ENCODE results near the gene ENO4. TPM values are rescaled to one million over a fixed set of nuclear protein-coding genes. Genes with fewer than 3 reads are reported as not detected.

Gene ENO4
- total and polyA plus RNA-seq, 2 donors from 2014 or later: 0.52 to 1.2 TPM

GRCh38 chr10:116892907-116893685 is 43.8 kb downstream of the ENO4 start:
- no peak for FAIRE-seq
- no peaks in the 10 kb centered on the region for H3K9me3 ChIP-seq (ENCODE audit: control insufficient read depth in 2 of 3, insufficient read depth in 1 of 3, low read length in 3 of 3)
- no peak overlapping the region for H3K27ac ChIP-seq (ENCODE audit: low read depth in 2 of 2, low read length in 2 of 2)
- no peaks in the 10 kb centered on the region for H3K27me3 ChIP-seq (ENCODE audit: control insufficient read depth, insufficient read depth, low read length)
- intact Hi-C loops (cut with DNase I): no loop called here
- peaks cover 2 to 6% (median 6%) of the 10 kb centered on the region in 3 donors for H3K4me1 ChIP-seq (ENCODE audit: control insufficient read depth in 2 of 3, insufficient read depth in 2 of 3, low read depth in 1 of 3, low read length in 3 of 3)
- no peaks in the 10 kb centered on the region for H3K36me3 ChIP-seq (ENCODE audit: control insufficient read depth in 2 of 3, insufficient read depth in 3 of 3, low read length in 3 of 3)
- H3K9ac ChIP-seq (ENCODE audit: low read length in 3 of 3): no peak overlapping the region
- no peak overlapping the region for H3K4me3 ChIP-seq (ENCODE audit: low read length in 3 of 3)
- TF ChIP-seq CTCF (IDR thresholded peaks at IDR 0.05; ENCODE audit: borderline replicate concordance, extremely low read depth, insufficient read depth): no peak
- peak in 4 of 5 donors; percentile 55 to 74 (median 64) for DNase-seq

GRCh38 chr10:116893686-116894037 is 44.4 kb downstream of the ENO4 start:
- intact Hi-C loops (cut with DNase I): no loop called here
- no peaks in the 10 kb centered on the region for H3K9me3 ChIP-seq (ENCODE audit: control insufficient read depth in 2 of 3, insufficient read depth in 1 of 3, low read length in 3 of 3)
- DNase-seq (no peak), FAIRE-seq (no peak)
- H3K4me1 ChIP-seq (ENCODE audit: control insufficient read depth in 2 of 3, insufficient read depth in 2 of 3, low read depth in 1 of 3, low read length in 3 of 3): peaks cover 2 to 4% (median 3%) of the 10 kb centered on the region in 3 donors
- H3K4me3 ChIP-seq (ENCODE audit: low read length in 3 of 3): no peak overlapping the region
- no peak overlapping the region for H3K9ac ChIP-seq (ENCODE audit: low read length in 3 of 3)
- H3K27ac ChIP-seq (ENCODE audit: low read depth in 2 of 2, low read length in 2 of 2): no peak overlapping the region
- H3K36me3 ChIP-seq (ENCODE audit: control insufficient read depth in 2 of 3, insufficient read depth in 3 of 3, low read length in 3 of 3): no peaks in the 10 kb centered on the region
- TF ChIP-seq CTCF (IDR thresholded peaks at IDR 0.05; ENCODE audit: borderline replicate concordance, extremely low read depth, insufficient read depth): no peak
- no peaks in the 10 kb centered on the region for H3K27me3 ChIP-seq (ENCODE audit: control insufficient read depth, insufficient read depth, low read length)

GRCh38 chr10:116899626-116900025 is 50.3 kb downstream of the ENO4 start:
- TF ChIP-seq CTCF (IDR thresholded peaks at IDR 0.05; ENCODE audit: borderline replicate concordance, extremely low read depth, insufficient read depth): no peak
- Histone ChIP-seq H3K36me3 (ENCODE audit: control insufficient read depth in 2 of 3, insufficient read depth in 3 of 3, low read length in 3 of 3) (no peaks in the 10 kb centered on the region), H3K4me1 (ENCODE audit: control insufficient read depth in 2 of 3, insufficient read depth in 2 of 3, low read depth in 1 of 3, low read length in 3 of 3) (peaks cover 4 to 7% (median 4%) of the 10 kb centered on the region in 3 donors), H3K9me3 (ENCODE audit: control insufficient read depth in 2 of 3, insufficient read depth in 1 of 3, low read length in 3 of 3) (no peaks in the 10 kb centered on the region), H3K27me3 (ENCODE audit: control insufficient read depth, insufficient read depth, low read length) (no peaks in the 10 kb centered on the region), H3K9ac (ENCODE audit: low read length in 3 of 3) (peak overlapping the region in 1 of 3 donors; percentile 45), H3K27ac (ENCODE audit: low read depth in 2 of 2, low read length in 2 of 2) (peak overlapping the region; percentile 44 to 64), H3K4me3 (ENCODE audit: low read length in 3 of 3) (no peak overlapping the region)
- DNase-seq (peak in 3 of 5 donors; percentile 34 to 84 (median 76)), FAIRE-seq (peak; percentile 97)
- intact Hi-C loops (cut with DNase I): no loop called here

Data from kidney (tissue), 14 donors.